ENCODE results near the gene C2CD2L.
"Not testable (repeated sequence)": the region's sequence is repeated elsewhere in the genome, so short reads cannot be mapped to it uniquely, and the experiment has no call there.

The C2CD2L gene

DNA sequence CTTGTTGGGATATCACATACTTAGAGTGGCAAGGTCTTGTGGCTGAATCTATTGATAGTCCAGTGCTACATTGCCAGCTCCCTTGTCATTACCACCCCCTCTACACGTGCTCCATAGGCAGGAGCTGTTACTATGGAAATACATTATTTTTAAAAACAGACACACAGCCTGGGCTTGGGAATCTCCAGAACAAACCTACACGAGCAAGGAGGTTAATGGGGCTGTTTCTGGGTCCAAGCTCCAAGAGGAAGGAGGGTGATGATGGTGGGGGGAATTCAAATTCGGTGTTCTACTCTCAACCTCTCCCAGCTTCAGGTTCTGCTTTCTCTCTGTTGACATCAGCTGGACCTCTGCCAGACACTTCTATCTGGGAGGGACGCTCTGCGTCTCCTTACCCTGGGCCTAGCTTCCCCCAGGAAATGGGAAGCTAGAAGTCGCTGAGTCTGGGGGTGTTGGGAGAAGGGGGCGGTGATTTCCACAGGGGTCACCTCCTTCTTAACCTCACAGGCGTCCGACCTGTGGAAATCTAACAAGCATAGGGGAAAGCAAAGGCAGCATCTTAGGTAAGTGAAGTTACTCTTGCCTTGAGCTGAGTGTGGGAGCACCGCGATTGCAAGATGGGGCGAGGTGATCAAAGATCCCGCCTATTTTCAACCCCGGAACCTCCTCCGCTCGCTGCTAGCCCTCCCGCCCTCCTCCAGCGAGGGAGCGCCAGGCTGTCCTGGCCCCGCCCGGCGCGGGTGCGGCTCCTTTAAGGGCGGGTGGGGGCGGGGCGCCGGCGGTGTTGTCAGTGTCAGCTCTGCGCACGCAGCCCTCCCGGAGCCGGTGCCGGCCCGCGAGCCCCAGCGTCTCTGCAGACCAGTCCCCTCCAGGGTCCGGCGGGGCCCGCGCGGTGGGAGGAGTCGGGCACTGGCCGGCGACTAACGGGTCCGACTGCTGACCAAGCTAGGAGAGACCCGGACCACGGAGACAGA lies at the start of gene C2CD2L:
TSS of gene C2CD2L (plus strand) at position 781 of the 974 bp plus-strand sequence. CDS start 398 bp downstream, outside the sequence.
- in situ Hi-C loops (cut with HindIII; ENCODE audit: low sequenced_read_pairs) = loop anchor here (10.0 to 25.0 kb wide), 2 partner anchors 155 to 162 kb away; no protein-coding TSS in a partner anchor

DNA sequence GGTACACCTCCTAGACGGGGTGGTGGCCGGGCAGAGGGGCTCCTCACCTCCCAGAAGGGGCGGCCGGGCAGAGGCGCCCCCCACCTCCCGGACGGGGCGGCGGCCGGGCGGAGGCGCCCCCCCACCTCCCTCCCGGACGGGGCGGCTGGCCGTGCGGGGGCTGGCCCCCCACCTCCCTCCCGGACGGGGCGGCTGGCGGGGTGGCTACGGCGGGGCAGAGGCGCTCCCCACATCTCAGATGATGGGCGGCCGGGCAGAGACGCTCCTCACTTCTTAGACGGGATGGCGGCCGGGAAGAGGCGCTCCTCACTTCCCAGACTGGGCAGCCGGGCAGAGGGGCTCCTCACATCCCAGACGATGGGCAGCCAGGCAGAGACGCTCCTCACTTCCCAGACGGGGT lies 48.0 kb upstream of the C2CD2L start:
- in situ Hi-C loops (cut with HindIII; ENCODE audit: low sequenced_read_pairs) = not testable (repeated sequence)

DNA sequence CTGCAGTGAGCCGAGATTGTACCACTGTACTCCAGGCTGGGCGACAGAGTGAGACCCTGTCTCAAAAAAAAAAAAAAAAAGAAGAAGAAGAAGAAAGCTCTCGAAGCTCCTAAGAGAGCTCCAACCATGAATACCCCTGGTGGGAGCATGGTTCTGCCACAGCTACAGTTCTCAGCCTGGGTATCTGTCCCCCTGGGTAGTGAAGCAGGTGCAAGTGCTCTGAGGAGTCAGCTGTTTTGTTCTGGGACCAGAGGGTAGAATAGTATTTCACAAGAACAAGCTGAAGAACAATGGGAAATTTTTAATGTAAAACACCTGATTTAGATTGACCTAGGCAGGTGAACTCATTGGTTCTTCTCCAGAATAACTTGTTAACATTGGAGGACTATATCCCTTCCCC lies 45.9 kb upstream of the C2CD2L start:
- in situ Hi-C loops (cut with HindIII; ENCODE audit: low sequenced_read_pairs) = no loop called here

DNA sequence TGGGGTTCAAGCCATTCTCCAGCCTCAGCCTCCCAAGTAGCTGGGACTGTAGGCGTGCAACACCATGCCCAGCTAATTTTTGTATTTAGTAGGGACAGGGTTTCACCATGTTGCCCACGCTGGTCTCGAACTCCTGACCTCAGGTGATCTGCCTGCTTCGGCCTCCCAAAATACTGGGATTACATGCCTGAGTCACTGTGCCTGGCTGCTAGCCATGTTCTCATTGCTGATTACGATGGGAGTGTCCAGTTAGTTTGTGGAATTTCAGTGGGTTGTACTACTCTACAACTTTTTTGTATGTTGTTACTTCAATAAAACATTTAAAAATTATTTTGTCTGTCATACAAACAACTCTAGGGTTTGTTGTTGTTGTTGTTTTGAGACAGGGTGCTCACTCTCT lies 44.4 kb upstream of the C2CD2L start:
- in situ Hi-C loops (cut with HindIII; ENCODE audit: low sequenced_read_pairs) = no loop called here

DNA sequence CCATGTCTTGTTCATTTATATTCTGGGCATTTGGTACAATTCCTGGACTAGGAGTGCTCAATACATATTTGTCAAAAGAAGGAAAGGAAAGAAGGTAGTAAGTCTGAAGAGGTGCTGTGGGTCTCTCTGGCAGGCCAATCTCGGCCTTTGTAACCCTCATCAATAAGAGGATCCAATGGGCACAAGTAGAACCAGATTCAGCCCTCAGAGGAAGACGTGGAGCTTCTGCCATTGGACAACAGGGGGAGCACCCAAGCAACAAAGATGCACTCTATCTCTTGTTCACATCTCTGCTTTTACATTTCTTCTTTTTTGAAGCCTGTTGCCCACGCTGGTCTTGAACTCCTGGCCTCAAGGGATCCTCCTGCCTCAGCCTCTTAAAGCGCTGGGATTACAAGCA lies 41.8 kb upstream of the C2CD2L start:
- in situ Hi-C loops (cut with HindIII; ENCODE audit: low sequenced_read_pairs) = no loop called here

DNA sequence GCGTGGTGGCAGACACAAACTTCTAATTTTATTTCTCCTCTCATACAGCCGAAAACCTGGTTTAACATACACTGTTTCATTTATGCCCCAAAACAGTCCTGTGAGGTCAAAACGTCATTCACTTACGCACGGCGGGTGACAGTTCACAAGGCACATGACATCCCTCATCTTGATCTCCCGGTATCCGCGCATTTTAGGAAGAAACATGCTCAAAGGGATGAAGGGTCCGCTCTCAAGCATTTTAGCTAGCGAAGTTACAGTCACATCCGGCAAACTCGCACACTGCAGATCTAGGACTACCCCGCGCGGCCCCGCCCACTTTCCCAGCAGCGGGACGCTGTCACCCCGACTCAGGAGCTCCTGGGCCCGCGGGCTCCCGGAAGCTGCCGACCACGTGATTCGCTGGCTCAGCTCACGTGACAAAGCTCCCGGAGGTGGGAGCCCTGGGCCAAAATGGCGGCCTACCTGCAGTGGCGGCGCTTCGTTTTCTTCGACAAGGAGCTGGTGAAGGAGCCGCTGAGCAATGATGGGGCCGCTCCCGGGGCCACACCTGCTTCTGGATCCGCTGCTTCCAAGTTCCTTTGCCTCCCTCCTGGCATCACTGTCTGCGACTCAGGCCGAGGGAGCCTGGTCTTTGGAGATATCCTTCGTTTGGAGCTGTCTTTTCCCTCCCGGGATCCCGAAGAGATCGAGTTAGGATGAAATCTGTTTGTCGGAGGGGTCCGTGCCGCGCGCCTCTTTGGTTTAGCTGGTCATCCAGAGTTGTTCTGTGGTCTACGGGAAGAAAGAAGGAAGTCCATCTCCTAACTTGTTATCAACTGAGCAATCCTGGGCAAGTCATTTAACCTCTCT lies 39.5 kb upstream of the C2CD2L start, which contains the start of gene VPS11:
TSS of gene VPS11 (plus strand) at position 448 of the 852 bp plus-strand sequence. CDS start at position 454, 6 bp downstream.
- in situ Hi-C loops (cut with HindIII; ENCODE audit: low sequenced_read_pairs) = no loop called here

DNA sequence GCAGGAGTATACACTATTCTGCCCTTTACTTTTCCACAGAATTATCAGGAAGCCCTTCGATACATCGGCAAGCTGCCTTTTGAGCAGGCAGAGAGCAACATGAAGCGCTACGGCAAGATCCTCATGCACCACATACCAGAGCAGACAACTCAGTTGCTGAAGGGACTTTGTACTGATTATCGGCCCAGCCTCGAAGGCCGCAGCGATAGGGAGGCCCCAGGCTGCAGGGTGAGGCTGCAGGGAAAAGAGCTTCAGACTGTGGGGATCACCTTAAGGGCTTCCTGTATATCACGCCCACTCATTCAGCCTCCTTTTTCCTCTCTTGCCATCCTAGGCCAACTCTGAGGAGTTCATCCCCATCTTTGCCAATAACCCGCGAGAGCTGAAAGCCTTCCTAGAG lies 29.3 kb upstream of the C2CD2L start:
- in situ Hi-C loops (cut with HindIII; ENCODE audit: low sequenced_read_pairs) = no loop called here

DNA sequence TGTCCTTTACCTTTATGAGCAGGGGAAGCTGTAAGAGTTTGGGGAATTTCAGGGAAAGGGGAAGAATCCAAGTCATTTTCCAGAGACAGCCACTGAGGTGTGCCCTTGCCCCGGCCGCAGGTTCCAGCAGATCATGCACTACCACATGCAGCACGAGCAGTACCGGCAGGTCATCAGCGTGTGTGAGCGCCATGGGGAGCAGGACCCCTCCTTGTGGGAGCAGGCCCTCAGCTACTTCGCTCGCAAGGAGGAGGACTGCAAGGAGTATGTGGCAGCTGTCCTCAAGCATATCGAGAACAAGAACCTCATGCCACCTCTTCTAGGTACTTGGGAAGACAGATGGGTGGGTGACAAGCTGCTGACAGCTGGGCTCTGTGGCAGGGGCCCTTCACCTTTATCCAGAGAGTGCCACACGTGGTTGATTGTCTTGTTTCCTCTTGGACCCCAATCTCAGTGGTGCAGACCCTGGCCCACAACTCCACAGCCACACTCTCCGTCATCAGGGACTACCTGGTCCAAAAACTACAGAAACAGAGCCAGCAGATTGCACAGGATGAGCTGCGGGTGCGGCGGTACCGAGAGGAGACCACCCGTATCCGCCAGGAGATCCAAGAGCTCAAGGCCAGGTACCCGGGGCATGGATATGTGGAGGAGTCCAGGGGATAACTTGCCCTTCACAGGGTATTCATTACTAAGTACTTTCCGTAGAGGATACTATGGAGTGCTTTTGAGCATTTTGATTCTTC lies 28.3 kb upstream of the C2CD2L start:
- in situ Hi-C loops (cut with HindIII; ENCODE audit: low sequenced_read_pairs) = no loop called here

DNA sequence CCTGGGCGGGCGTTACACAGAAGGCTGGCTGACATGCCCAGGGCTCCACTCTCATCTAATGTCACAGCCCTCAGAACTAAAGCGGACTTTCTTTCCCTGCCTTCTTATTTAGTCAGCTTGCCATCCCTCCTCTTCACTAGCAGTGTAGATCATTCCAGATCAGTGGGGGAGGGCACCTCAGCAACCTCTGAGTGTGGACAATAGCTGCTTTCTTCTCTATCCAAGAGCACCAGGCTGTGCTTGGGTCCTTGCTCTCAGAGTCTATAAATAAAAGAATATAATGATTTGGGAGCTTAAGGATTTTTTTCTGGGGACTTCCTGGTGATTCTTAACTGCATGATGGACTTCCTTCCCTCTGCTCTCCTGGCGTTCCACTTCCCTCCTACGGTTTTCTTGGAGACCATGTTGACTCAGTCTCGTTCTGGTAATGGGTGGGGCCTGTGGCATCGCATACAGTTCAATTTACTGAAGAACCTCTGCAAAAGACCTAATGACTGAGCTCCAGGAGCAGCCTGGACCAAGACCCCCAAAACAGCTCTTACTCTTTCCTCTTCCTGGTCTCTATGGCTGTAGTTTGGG lies 25.4 kb upstream of the C2CD2L start:
- in situ Hi-C loops (cut with HindIII; ENCODE audit: low sequenced_read_pairs) = no loop called here

DNA sequence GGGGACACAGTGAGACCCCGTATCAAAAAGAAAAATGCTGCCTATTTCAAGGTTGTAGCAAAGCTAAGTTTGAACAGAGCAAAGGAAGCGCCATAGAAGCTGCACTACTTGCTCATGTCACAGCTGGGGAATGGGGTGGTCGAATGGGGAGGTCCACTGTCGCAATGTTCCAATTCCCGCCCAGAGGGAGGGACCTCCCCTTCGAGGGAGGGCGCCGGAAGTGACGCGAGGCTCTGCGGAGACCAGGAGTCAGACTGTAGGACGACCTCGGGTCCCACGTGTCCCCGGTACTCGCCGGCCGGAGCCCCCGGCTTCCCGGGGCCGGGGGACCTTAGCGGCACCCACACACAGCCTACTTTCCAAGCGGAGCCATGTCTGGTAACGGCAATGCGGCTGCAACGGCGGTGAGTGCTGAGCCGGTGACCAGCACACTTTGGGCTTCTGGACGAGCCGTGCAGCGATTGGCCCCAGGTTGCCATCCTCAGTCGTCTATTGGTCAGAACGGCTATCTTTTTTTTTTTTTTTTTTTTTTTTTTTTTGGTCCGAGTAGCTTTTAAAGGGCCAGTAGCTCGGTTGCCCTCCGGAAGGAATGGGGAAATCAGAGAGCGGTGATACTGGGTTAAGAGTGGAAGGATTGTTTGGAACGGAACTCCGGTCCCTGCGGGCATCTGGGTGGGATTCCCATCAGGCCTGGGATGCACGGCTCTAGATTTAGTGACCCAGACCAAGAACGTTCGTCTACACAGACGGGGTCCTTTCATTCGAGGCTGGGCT lies 22.3 kb upstream of the C2CD2L start, which contains the start of gene HMBS:
TSS of gene HMBS (plus strand) at position 219 of the 774 bp plus-strand sequence. CDS start at position 372, 153 bp downstream.
- in situ Hi-C loops (cut with HindIII; ENCODE audit: low sequenced_read_pairs) = no loop called here

DNA sequence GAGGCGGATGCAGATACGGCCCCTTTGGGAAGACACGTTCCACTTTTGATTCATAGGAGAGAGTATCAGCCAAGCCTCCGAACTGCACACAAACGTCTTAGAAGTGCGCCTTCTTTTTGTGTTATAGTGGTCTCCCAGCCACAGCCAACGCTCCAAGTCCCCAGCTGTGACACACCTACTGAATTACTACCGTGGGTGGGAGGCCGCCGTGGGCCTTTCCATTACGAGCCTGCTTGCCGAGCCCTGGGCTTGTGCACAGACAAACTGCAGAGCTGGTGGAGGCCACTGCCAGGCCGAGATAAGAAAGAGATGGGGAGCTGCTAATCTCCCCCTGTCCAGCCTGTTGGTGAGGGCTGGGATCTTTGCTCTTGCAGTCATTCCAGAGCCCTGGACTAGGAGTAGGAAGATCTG lies 21.7 kb upstream of the C2CD2L start:
- in situ Hi-C loops (cut with HindIII; ENCODE audit: low sequenced_read_pairs) = no loop called here

DNA sequence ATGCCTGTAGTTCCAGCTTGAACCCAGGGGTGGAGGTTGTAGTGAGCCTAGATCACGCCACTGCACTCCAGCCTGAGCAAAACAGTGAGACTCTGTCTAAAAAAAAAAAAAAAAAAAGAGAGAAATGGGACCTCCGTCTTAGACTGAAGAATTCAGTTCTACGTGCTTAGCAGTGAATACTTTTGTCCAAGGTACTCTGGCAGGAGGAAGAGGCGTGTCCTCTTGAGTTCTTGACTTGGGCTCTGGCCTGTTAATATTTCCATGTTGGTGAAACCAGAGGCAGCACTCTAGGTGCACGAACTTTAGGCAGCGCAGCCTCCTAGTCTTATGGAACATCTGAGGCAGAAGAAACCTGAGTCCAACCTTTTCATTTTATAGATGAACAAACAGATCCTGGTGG lies 20.0 kb upstream of the C2CD2L start:
- in situ Hi-C loops (cut with HindIII; ENCODE audit: low sequenced_read_pairs) = no loop called here

DNA sequence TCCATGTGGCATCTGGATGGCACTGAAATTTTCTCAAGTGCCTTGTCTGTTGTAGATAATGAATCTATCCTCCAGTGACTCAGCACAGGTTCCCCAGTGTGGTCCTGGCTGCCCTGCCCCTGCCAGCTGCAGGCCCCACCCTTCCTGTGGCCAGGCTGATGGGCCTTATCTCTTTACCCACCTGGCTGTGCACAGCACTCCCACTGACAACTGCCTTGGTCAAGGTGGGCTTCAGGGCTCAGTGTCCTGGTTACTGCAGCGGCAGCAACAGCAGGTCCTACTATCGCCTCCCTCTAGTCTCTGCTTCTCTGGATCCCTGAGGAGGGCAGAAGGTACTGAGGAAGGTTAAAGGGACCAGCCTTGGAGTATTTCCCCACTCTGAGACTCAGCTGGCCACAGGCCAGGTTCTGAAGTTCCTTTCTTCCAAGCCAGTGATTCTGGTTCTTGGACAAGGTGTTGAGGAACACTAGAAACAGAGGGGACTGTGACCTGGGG lies 19.4 kb upstream of the C2CD2L start:
- in situ Hi-C loops (cut with HindIII; ENCODE audit: low sequenced_read_pairs) = no loop called here

DNA sequence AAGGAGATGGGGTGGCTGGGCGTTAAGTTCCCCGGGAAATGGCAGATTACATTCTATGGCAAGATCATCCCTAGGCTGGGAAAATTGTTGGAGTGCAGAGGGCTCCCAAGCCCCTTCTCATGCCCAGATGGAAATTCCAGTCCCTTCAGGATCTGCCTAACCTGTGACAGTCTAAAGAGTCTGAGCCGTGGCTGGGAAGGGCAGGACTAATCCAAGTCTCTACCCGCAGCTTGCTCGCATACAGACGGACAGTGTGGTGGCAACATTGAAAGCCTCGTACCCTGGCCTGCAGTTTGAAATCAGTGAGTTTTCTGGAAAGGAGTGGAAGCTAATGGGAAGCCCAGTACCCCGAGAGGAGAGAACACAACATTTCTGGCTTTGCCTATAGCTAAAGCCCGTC lies 18.7 kb upstream of the C2CD2L start:
- in situ Hi-C loops (cut with HindIII; ENCODE audit: low sequenced_read_pairs) = no loop called here

DNA sequence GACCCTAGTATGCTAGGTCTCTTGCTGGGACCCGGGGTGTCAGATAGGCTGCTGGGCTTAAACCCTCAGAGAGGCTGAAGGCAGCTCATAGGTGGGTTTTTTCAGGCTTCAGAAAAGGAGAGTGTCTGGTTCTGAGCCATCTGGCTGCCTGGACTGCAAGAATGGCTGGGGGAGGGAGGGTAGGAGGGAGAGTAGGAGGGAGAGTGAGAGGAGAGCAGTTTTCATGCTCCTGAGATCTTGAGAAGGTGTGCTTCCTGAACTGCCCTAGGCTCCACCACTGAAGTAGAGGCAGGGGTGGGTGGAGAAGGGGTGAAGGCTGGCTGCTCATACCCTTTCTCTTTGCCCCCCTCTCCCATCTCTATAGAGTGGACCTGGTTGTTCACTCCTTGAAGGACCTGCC lies 17.8 kb upstream of the C2CD2L start:
- in situ Hi-C loops (cut with HindIII; ENCODE audit: low sequenced_read_pairs) = no loop called here

DNA sequence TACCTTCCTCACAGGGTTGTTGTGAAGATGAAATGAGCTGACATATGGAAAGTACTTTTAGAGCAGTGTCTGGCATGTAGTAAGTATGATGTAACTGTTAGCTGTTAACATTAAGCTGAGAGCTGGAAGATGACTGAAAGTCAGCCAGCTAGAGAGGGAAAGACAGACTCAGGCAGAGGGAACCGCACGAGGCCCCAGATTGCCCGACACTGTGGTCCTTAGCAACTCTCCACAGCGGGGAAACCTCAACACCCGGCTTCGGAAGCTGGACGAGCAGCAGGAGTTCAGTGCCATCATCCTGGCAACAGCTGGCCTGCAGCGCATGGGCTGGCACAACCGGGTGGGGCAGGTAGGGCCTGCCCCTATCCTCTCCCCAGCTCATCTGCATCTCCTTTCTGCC lies 16.0 kb upstream of the C2CD2L start:
- in situ Hi-C loops (cut with HindIII; ENCODE audit: low sequenced_read_pairs) = no loop called here

DNA sequence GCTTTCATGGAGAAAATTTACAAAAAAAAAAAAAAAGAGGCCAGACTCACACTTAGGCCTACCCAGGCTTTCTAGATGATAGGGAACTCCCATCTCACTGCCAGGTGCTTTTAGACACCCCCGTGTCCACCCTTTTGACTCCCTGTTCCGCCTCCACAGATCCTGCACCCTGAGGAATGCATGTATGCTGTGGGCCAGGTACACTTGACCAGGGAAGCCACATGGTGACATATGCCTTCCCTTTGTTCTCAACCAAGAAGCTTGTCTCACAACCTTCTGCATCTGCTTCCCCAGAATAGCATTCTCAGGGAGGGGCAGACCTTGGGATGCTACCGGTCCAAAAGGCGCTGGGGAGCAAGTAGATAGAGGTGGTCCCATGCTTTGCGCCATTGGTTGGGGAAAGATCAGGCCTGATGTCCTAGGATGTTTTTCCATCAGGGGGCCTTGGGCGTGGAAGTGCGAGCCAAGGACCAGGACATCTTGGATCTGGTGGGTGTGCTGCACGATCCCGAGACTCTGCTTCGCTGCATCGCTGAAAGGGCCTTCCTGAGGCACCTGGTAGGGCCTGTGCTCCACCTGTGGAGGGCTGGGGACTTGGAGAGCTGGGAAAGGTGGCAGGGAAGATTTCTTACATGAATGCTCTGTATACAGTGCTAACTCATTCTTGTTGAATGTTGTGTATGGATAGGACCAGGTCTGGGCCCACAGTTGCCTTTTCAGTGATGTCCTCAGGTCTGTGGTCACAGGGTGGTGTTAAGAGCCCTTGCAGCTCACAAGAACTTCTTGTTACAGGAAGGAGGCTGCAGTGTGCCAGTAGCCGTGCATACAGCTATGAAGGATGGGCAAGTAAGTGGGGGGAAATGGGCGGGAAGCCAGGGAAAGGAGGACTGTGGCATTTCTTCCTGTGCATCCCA lies 14.9 kb upstream of the C2CD2L start:
- in situ Hi-C loops (cut with HindIII; ENCODE audit: low sequenced_read_pairs) = no loop called here
